Fibroblast of the aortic adventitia (primary cell): ENCODE measurements around the gene NREP. TPM values are rescaled to one million over a fixed set of nuclear protein-coding genes. Genes with fewer than 3 reads are reported as not detected.

Source experiments
- DNase-seq: peaks from one replicate; pipeline ENCODE4 v3.0.0-alpha.2; 2010; ENCODE audit warnings: low read depth
- H3K4me3 ChIP-seq: 2 replicates; pipeline ENCODE4 v1.5.1; 2011; ENCODE audit warnings: low read depth, mild to moderate bottlenecking, control low read depth, low read length, moderate library complexity
- total RNA-seq: library from RNA; depleted of rRNA; stranded (reverse); fragments of >200 nt; gene quantifications from 2 replicates; pipeline ENCODE4 v1.2.3, GENCODE V29; 2012; ENCODE audit warnings: low replicate concordance
- TF ChIP-seq, protein P1 (sequence below): IDR thresholded peaks from 2 replicates; pipeline ENCODE4 v1.5.1; 2011; ENCODE audit warnings: mild to moderate bottlenecking, low read length, control low read depth, inconsistent platforms; ENCODE audit not compliant: insufficient read depth

Gene NREP, protein sequence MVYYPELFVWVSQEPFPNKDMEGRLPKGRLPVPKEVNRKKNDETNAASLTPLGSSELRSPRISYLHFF
- 42.0 and 102 TPM in 2 replicates for total RNA-seq

DNA sequence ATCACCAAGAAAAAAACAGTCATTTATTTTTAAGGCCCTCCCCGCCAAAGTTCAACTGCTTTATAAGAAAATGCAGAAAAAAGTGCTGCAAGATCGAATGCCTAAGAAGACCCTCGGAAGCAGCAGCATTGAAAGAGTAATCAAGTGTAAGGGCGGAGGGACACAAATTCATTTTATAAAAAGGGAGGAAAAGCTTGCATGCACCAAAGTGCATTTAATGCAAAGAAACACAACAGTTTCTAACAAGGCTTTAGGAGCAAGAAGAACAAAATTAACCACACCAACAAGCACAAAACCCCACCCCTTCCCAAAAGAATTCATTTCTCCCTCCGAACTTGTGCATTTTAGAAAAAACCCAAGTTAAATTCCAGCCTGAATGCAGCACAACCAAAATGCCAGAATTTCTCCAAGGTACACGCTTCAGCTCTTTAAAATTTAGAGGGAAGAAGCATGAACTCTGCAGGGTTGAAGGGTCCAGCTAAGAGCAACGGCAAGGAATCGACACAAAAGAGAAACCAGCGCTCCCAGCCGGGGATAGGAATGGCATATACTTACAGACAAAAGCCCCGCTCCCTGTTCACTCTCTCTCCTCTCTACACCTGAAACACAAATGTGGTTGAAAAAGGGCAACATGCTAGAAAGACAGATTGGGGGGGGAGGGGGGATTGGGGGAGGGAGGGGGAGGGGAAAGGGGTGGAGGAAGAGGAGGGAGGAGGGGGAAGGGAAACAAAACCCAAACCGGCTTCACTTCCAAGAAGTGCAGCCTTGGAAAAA, at the start of gene NREP:
Gene NREP, minus strand, starts transcription at position 614 of the 774 bp plus-strand sequence. CDS start 1,422 bp downstream, outside the sequence.
- TF ChIP-seq, protein P1, sequence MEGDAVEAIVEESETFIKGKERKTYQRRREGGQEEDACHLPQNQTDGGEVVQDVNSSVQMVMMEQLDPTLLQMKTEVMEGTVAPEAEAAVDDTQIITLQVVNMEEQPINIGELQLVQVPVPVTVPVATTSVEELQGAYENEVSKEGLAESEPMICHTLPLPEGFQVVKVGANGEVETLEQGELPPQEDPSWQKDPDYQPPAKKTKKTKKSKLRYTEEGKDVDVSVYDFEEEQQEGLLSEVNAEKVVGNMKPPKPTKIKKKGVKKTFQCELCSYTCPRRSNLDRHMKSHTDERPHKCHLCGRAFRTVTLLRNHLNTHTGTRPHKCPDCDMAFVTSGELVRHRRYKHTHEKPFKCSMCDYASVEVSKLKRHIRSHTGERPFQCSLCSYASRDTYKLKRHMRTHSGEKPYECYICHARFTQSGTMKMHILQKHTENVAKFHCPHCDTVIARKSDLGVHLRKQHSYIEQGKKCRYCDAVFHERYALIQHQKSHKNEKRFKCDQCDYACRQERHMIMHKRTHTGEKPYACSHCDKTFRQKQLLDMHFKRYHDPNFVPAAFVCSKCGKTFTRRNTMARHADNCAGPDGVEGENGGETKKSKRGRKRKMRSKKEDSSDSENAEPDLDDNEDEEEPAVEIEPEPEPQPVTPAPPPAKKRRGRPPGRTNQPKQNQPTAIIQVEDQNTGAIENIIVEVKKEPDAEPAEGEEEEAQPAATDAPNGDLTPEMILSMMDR, result no peak
- H3K4me3 ChIP-seq, result peak within 1 kb of the TSS; percentile 63
- no peak for DNase-seq

DNA sequence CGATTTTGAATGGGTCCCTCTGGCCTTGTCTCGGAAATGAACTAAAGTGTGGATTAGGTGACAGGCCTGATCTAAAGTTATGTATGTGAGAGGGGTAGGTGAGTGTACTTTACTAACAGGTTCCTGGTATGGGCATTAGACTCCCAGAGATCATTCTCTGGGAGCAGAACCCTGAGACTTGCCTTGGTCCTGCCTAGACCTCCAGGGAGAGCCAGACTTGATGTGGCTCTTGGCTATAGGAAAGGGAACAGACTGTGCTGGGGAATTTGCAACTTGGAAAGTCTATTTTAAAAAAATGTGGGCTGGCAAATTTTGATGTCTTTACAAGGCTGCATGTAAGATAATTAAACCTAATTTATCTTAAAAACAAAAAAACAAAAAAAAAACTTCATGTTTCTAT, 49.8 kb upstream of the NREP start:
- TF ChIP-seq, protein P1, result no peak
- no peak overlapping the region for H3K4me3 ChIP-seq
- DNase-seq, result no peak

DNA sequence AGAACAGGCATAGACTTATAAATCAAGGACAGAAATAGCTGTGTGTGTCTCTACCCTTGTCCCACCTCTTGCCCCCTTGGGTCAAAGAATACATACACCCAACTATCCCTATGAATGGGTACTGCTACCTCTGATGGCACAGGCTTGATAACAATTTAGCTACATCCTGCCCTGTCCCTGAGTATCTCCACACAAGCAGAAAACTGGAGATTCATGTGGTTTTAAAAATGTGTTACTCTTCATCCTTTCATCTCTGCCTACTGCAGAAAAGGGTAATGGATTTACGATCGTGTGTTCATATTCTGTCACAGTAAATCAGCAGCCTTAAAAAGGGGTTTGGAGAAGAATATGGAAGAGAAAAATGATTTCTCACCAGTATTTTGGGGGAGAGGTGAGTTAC, 49.2 kb upstream of the NREP start:
- no peak for DNase-seq
- no peak overlapping the region for H3K4me3 ChIP-seq
- TF ChIP-seq, protein P1, result no peak

DNA sequence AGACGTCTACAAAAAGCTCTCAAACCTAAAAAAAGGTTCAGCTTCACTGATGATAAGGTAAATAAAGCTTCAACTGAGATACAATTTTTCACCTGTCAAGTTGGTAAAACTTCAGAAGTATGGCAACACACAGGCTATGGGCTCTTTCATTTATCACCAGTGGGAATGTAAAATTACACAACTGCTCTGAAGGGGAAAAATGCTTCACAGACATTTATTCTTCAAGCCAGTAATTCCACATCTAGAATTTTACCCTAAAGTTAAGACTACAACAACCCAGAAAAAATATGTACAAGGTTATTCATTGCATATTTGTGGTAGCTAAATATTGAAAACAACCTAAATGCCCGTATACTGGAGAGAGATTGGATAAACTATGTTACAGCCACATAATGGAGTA, 48.1 kb upstream of the NREP start:
- TF ChIP-seq, protein P1, result no peak
- H3K4me3 ChIP-seq, result no peak overlapping the region
- no peak for DNase-seq

DNA sequence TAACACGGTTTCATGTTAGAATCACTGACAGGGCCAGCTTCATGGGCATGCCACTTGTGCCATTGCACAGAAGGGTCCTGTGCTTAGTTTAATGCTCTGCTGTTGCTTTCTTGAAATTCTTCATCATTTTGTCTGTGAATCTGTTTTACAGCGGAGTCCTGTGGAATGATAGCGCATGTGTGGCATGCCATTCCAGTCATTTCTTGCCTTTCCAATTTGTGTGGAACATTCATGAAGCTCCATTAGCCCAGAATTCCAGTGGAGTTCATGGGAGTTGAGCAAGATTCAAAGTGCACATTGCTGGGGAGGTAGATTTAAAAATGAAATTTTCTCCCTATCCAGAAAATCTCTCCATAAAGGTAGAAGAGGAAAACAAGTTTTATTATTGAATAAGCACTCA, 43.4 kb upstream of the NREP start:
- H3K4me3 ChIP-seq, result no peak overlapping the region
- no peak for DNase-seq
- TF ChIP-seq, protein P1, result no peak

DNA sequence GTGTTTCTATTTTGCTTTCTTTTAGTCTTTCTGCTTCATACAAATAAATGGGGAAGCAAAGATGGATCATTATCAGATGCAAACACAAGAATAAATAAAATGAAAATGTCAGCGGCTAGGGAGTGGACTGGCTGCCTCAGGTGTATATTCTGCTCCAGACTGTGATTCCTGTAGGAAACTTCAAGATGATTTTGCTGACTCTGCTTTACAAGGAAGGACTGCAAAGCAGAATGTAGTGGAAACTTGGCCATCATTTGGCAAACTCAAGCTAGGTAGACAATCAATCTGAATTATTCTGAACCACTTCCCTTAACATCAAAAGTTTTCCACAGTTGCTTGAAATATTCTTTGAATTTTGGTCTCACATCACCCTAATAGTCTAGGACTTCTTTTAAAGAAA, 38.1 kb upstream of the NREP start:
- no peak overlapping the region for H3K4me3 ChIP-seq

More for the DNA sequence above, 38.1 kb upstream of the NREP start:
- TF ChIP-seq, protein P1, result no peak
- DNase-seq, result no peak
